GM12801 (cell line): Measurements from ENCODE around the gene FAM9C.

Source experiments
- CTCF ChIP-seq: IDR thresholded peaks from one replicate; pipeline ENCODE4 v1.5.1; 2011; ENCODE audit warnings: control low read depth; ENCODE audit not compliant: insufficient read length; ENCODE audit errors: extremely low read depth

FAM9C gene

GRCh38 chrX:13010546-13010945 lies 33.9 kb downstream of the FAM9C start:
- no peak for TF ChIP-seq CTCF

GRCh38 chrX:13009844-13010243 lies 34.6 kb downstream of the FAM9C start:
- TF ChIP-seq CTCF = no peak

GRCh38 chrX:13009273-13009672 lies 35.1 kb downstream of the FAM9C start:
- no peak for TF ChIP-seq CTCF

- no peak for TF ChIP-seq CTCF
Observed at GRCh38 chrX:13008851-13009250, 35.6 kb downstream of the FAM9C start.

GRCh38 chrX:13008189-13008533 lies 36.3 kb downstream of the FAM9C start:
- no peak for TF ChIP-seq CTCF

- TF ChIP-seq CTCF = no peak
Observed at GRCh38 chrX:13007519-13008188, 36.8 kb downstream of the FAM9C start.

- TF ChIP-seq CTCF = no peak
Observed at GRCh38 chrX:13005661-13006473, 38.6 kb downstream of the FAM9C start.
